Fibroblast of lung (primary cell): Measurements from ENCODE around the gene TRIP13. TPM values are rescaled to one million over a fixed set of nuclear protein-coding genes. Genes with fewer than 3 reads are reported as not detected.
"Not testable (repeated sequence)": the region's sequence is repeated elsewhere in the genome, so short reads cannot be mapped to it uniquely, and the experiment has no call there.

Source experiments
- DNase-seq, 2 donors: peaks; one replicate each; pipeline versions ENCODE4 v3.0.0 to v3.0.0-alpha.2; 2010; ENCODE audit warnings: low read depth in 2 of 2
- H2AFZ ChIP-seq: 2 replicates; pipeline ENCODE4 v1.5.1; 2012; ENCODE audit warnings: low read length, control low read depth, inconsistent platforms
- H3K27ac ChIP-seq: 2 replicates; pipeline ENCODE4 v1.5.1; 2011; ENCODE audit warnings: low read length, control low read depth; ENCODE audit not compliant: insufficient read depth
- H3K27me3 ChIP-seq: 2 replicates; pipeline ENCODE4 v1.5.1; 2011; ENCODE audit warnings: mild to moderate bottlenecking, low read length; ENCODE audit not compliant: control insufficient read depth, insufficient read depth
- H3K36me3 ChIP-seq: 2 replicates; pipeline ENCODE4 v1.5.1; 2011; ENCODE audit warnings: low read length; ENCODE audit not compliant: control insufficient read depth, insufficient read depth
- H3K4me1 ChIP-seq: 2 replicates; pipeline ENCODE4 v1.5.1; 2011; ENCODE audit warnings: low read length; ENCODE audit not compliant: control insufficient read depth, insufficient read depth; ENCODE audit errors: extremely low read depth
- H3K4me2 ChIP-seq: 2 replicates; pipeline ENCODE4 v1.5.1; 2011; ENCODE audit warnings: low read length, control low read depth; ENCODE audit not compliant: insufficient read depth; ENCODE audit errors: extremely low read depth
- H3K4me3 ChIP-seq, 4 experiments: fragments of 200-600 bp in 1 of 4; sonication (generic) in 1 of 4; replicated peaks in 1 of 4; 2 replicates each; pipeline ENCODE4 v1.5.1; 2011 to 2016; ENCODE audit warnings: low read length in 4 of 4, low read depth in 3 of 4, mild to moderate bottlenecking in 3 of 4, control low read depth in 2 of 4, inconsistent platforms in 1 of 4, mixed read lengths in 1 of 4; ENCODE audit not compliant: insufficient read depth in 1 of 4; ENCODE audit errors: control extremely low read depth in 1 of 4
- H3K79me2 ChIP-seq: 2 replicates; pipeline ENCODE4 v1.5.1; 2012; ENCODE audit warnings: mild to moderate bottlenecking, low read length, inconsistent platforms; ENCODE audit not compliant: control insufficient read depth, insufficient read depth
- H3K9ac ChIP-seq: 2 replicates; pipeline ENCODE4 v1.5.1; 2011; ENCODE audit warnings: mild to moderate bottlenecking, low read length, control low read depth; ENCODE audit not compliant: insufficient read depth
- H3K9me3 ChIP-seq: 2 replicates; pipeline ENCODE4 v1.5.1; 2012; ENCODE audit warnings: low read depth, low read length; ENCODE audit not compliant: control insufficient read depth, insufficient read depth
- H4K20me1 ChIP-seq: 2 replicates; pipeline ENCODE4 v1.5.1; 2011; ENCODE audit warnings: low read length; ENCODE audit not compliant: control insufficient read depth, insufficient read depth; ENCODE audit errors: extremely low read depth
- EZH2 ChIP-seq: IDR thresholded peaks from 2 replicates; pipeline ENCODE4 v1.5.1; 2012; ENCODE audit warnings: low read length, control low read depth, mild to moderate bottlenecking; ENCODE audit errors: missing control alignments
- polyA plus RNA-seq, 2 donors: library from polyadenylated mRNA; depleted of rRNA in 1 of 2; stranded (reverse) in 1 of 2; unstranded in 1 of 2; fragments of >200 nt; gene quantifications; 2 replicates each; pipeline ENCODE4 v1.2.1, GENCODE V29; 2011 to 2012; ENCODE audit warnings: missing spikeins in 1 of 2
- total RNA-seq: library from RNA; depleted of rRNA; stranded (reverse); fragments of >200 nt; gene quantifications from 2 replicates; pipeline ENCODE4 v1.2.1, GENCODE V29; 2014
- TF ChIP-seq, protein P1 (sequence below), 2 donors: IDR thresholded peaks in 1 of 2; conservative IDR thresholded peaks in 1 of 2; 1 replicate in 1 of 2; 2 replicates in 1 of 2; pipeline ENCODE4 v1.5.1; 2011 to 2012; ENCODE audit warnings: low read length in 2 of 2, control low read depth in 1 of 2, inconsistent platforms in 1 of 2, low read depth in 1 of 2, mild to moderate bottlenecking in 1 of 2

The TRIP13 gene
- total and polyA plus RNA-seq, 2 donors (not counting 1 experiment from before 2014, with no cell fraction given): 7.4 to 11.7 TPM

DNA sequence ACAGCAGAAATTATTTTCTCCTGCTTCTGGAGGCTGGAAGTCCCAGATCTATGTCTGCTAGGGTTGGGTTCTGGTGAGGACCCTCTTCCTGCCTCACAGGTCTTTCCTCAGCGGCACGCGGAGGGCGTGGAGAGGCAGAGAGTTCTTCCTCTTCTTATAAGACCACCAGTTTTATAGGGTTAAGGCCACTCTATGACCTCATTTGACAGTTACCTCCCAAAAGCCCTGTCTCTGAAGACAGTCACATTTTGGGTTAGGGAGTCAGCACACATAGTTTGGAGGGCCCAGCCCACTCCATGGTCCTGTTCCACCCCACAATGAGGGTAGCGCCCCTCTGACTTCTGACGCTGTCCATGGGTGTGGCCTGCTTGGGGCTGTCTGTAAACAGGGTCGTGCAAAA lies 46.7 kb downstream of the TRIP13 start:
- H3K9ac ChIP-seq: no peak overlapping the region
- H3K4me3 ChIP-seq: no peak overlapping the region
- H3K4me1 ChIP-seq: no peaks in the 10 kb centered on the region
- no peak overlapping the region for H2AFZ ChIP-seq
- no peaks in the 10 kb centered on the region for H3K36me3 ChIP-seq
- no peak overlapping the region for H3K27ac ChIP-seq
- no peak for TF ChIP-seq EZH2
- TF ChIP-seq, protein P1, sequence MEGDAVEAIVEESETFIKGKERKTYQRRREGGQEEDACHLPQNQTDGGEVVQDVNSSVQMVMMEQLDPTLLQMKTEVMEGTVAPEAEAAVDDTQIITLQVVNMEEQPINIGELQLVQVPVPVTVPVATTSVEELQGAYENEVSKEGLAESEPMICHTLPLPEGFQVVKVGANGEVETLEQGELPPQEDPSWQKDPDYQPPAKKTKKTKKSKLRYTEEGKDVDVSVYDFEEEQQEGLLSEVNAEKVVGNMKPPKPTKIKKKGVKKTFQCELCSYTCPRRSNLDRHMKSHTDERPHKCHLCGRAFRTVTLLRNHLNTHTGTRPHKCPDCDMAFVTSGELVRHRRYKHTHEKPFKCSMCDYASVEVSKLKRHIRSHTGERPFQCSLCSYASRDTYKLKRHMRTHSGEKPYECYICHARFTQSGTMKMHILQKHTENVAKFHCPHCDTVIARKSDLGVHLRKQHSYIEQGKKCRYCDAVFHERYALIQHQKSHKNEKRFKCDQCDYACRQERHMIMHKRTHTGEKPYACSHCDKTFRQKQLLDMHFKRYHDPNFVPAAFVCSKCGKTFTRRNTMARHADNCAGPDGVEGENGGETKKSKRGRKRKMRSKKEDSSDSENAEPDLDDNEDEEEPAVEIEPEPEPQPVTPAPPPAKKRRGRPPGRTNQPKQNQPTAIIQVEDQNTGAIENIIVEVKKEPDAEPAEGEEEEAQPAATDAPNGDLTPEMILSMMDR (conservative IDR thresholded peaks at IDR 0.05 in 1 of 2, IDR thresholded peaks at IDR 0.05 in 1 of 2; ENCODE audit: low read depth in 1 of 2, low read length in 2 of 2): no peak
- H4K20me1 ChIP-seq: no peaks in the 10 kb centered on the region
- H3K27me3 ChIP-seq: peaks cover 23% of the 10 kb centered on the region
- H3K79me2 ChIP-seq: no peaks in the 10 kb centered on the region
- no peaks in the 10 kb centered on the region for H3K9me3 ChIP-seq
- no peak overlapping the region for H3K4me2 ChIP-seq
- no peak for DNase-seq

DNA sequence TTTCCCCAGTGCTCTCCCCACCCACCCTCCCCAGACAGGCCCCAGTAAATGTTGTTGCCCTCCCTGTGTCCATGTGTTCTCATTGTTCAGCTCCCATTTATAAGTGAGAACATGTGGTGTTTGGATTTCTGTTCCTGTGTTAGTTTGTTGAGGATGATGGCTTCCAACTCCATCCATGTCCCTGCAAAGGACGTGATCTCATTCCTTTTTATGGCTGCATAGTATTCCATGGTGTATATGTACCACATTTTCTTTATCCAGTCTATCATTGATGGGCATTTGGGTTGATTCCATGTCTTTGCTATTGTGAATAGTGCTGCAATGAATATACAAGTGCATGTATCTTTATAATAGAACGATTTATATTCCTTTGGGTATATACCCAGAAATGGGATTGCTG lies 48.1 kb downstream of the TRIP13 start:
- H2AFZ ChIP-seq: not testable (repeated sequence)

DNA sequence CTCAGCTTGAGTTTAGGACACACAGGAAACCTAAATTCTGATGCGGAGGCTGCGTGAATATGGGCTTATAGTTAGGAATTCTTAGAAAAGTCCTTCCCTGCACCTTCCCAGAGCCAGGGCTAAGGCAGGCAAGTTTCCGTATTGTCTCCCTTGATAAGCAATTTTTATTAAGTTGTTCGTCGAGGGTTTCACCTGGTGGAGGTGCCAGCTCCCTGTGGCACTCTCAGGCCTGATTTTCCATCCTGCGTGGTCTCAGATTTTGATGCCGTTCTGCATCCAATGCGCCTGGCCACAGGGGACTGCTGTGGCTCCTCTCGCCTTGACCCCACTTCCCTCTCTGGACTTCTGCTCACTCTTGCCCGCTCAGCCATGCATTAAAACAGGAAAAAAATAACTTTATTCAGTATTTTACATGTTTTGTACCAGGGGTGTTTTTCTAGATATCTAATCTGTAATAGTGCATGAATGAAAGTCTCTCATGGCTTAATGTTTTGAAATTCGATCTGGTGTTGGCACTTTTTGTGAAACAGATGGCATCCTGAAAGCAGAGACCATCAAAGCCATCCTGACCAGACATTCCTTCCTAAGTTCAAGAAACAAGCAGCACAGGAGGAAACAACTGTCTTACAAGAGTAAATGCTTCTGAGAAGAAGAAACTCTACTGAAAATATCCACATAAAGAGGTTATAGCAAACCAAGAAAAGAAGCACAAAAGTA lies 50.7 kb downstream of the TRIP13 start:
- Histone ChIP-seq H4K20me1 (no peaks in the 10 kb centered on the region), H2AFZ (no peak overlapping the region), H3K27ac (no peak overlapping the region), H3K9ac (no peak overlapping the region), H3K4me3 (no peak overlapping the region), H3K9me3 (no peaks in the 10 kb centered on the region), H3K4me1 (no peaks in the 10 kb centered on the region), H3K4me2 (no peak overlapping the region), H3K36me3 (no peaks in the 10 kb centered on the region), H3K79me2 (no peaks in the 10 kb centered on the region), H3K27me3 (peaks cover 44% of the 10 kb centered on the region)
- DNase-seq: no peak
- no peak for TF ChIP-seq EZH2
- TF ChIP-seq, protein P1 (conservative IDR thresholded peaks at IDR 0.05 in 1 of 2, IDR thresholded peaks at IDR 0.05 in 1 of 2; ENCODE audit: low read depth in 1 of 2, low read length in 2 of 2): no peak

More for the DNA sequence above, 48.1 kb downstream of the TRIP13 start:
- not testable (repeated sequence) for H3K4me2 ChIP-seq, H3K4me1 ChIP-seq, H3K79me2 ChIP-seq, H4K20me1 ChIP-seq, H3K9me3 ChIP-seq, H3K36me3 ChIP-seq, DNase-seq, H3K4me3 ChIP-seq, H3K9ac ChIP-seq, H3K27ac ChIP-seq
- peaks cover 32% of the 10 kb centered on the region for H3K27me3 ChIP-seq
